OCI-M1 (cell line): ENCODE measurements around the gene C1orf232.

Experiments
- DNase-seq: peaks from one replicate; lab custom pipeline; 2025; lab: John Stamatoyannopoulos, UW

The C1orf232 gene

DNA sequence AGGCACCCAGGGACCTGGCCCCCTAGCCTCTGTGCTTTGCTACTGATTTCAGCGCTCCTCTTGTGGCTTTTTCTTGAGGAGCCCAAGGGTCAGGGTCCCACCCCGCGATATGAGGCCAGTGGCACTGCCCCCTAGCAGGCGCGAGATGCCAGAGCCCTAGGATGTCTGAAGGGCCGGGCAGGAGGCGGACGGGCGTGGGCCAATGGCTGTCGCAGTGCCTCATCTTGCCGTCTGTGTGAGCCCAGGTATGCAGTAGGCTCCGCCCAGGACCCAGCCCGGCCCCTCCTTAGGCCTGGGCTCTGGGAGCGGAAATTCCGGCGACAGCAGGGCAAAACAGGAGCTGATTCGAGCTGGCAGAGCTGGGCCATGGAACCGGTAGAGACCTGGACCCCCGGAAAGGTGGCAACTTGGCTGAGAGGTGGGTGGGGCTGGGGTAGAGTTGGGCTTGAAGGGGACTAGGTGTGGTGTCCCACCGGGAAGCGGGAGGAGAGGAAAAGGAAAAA lies 8.5 kb upstream of the C1orf232 start, which contains the start of gene CNKSR1:
Gene CNKSR1, plus strand, starts transcription at position 310 of the 503 bp plus-strand sequence. Its CDS starts 57 bp downstream, at position 367.
- DNase-seq = no peak

DNA sequence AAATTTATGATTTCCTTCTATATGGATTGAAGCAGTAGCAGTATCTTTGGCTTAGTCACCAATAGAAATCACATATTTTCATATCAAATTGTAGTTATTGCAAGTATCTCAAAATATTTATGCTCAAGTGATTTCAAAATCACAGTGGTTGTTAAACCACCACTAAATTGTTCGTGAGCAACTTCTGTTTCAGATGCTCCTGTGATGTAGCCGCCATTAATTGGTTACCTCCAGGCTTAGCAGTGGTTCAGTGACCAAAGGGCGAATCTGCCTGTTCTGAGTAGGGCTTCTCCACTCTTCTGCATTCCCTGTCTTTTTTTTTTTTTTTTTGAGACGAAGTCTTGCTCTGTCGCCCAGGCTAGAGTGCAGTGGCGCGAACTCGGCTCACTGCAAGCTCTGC lies 6.6 kb upstream of the C1orf232 start:
- DNase-seq = no peak

DNA sequence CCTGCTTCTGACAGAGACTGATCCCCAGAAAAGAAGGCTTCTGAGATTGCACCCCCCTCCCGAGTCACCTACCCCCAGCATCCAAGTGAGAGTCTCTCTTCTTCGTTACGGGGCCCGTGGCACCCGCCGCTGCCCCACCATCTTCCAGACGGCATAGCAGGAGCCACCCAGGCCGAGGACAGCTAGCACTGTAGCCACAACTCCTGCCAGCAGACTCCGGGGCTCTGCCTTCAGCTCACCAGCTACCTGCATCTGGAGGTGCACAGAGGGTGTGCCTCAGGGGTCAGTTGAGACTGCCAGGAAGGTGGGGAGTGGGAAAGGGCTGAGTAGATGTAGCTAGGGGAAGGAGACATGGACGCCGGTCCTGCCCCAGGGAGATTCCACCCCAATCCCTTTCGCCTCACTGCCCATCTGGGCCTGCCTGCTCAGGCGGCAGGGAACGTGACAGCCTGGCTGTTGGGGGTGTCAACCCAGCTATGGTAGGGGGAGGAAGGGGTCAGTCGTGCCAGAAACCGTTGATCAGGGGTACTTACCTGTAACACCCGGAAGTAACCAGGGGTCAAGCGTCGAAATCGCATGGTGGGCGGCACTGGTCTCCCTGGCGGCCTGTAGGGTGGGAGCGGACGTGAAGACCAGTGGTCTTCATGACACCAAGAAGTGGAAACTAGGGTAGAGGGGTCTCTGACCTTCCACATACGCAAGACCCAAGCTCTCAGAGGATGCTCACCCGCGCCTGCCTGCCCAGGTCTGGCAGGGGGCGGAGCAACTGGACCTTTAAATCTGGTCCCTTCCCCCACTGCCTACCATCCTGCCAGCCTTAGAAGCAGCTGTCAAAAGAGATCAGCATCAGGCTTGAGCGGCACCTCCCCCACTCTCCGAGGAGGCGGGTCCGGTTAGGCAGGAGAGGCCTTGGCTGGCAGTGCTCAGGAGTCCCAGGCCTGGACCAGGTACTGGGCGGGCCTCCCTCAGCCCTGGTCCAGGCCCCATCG lies 2.6 kb upstream of the C1orf232 start, which contains the start of gene ZNF593OS:
Gene ZNF593OS, minus strand, starts transcription at position 749 of the 989 bp plus-strand sequence. Its CDS starts 171 bp downstream, at position 578.
- no peak for DNase-seq

DNA sequence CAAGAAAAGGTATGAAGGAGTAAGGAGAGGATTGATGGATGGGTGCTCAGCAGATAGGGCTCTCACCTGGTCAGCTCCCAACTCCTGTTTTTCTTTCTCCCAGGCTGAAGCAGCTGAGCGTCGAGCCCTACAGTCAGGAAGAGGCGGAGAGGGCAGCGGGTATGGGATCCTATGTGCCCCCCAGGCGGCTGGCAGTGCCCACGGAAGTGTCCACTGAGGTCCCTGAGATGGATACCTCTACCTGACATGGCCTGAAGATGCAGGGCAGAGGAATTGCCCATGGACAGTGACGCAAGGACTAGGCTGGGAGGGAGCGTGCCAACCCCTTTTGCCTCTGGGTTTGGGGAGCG lies 1.7 kb upstream of the C1orf232 start:
- DNase-seq = no peak

DNA sequence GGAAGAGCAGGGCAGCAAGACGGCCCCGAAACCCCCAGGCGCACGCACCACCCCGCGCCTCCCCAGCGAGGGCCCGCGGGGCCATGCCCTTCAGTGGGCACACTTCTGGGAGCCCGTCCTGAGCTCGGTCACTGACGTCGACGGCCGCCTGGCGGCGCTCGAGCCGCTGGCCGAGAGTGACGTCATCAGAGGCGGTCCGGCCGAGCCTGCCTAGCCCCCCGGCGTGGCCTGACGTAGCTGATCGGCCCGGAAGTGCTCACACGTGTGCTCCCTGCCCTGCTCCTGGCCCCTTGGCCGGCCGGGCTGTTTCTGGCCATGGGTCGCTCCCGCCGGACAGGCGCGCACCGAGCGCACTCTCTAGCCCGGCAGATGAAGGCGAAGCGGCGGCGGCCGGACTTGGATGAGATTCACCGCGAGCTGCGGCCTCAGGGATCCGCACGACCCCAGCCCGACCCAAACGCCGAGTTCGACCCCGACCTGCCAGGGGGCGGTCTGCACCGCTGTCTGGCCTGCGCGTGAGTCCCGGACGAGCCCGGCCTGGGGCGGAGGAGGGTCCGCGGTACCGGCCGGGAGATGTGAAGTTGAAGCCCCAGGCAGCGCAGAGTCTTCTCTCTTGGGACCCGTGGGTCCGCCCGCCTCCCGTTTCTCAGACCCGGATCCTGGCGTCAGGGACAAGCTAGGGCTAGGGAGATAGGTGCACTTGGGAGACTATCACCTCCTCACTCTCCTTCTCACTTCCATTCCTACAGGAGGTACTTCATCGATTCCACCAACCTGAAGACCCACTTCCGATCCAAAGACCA lies 1.1 kb upstream of the C1orf232 start, which contains the start of gene ZNF593:
Gene ZNF593, plus strand, starts transcription at position 240 of the 803 bp plus-strand sequence. Its CDS starts 76 bp downstream, at position 316.
- peak; percentile 96 for DNase-seq

GRCh38 chr1:26169198-26169554 lies 413 bp upstream of the C1orf232 start:
- no peak for DNase-seq

DNA sequence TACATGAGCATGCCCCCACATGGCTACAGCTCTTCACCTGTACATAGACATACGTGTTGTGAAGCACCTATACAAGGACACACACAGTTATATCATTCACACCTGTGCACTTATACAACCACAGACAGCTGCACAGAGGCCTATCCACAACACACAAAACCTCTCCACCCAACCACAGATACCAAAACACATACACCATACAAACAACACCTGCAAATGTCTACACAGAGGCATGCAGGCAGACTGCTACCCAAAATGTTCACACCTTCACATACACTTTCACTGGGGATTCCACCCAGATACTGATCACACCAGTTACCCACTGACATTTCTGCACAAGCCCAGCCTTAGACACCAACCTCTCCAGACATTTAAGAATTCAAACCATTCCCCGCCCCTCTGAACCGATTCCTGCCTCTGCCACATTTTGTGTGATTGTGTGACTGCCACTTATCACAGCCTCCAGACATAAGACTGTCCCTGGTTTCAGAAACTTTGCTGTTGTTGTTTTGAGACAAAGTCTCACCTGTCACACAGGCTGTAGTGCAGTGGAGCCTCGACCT lies 2.0 kb downstream of the C1orf232 start:
- DNase-seq = no peak

- no peak for DNase-seq
Observed at GRCh38 chr1:26164861-26165842, 3.6 kb downstream of the C1orf232 start.

GRCh38 chr1:26164036-26164860 lies 4.5 kb downstream of the C1orf232 start:
- peak; percentile 51 for DNase-seq

DNA sequence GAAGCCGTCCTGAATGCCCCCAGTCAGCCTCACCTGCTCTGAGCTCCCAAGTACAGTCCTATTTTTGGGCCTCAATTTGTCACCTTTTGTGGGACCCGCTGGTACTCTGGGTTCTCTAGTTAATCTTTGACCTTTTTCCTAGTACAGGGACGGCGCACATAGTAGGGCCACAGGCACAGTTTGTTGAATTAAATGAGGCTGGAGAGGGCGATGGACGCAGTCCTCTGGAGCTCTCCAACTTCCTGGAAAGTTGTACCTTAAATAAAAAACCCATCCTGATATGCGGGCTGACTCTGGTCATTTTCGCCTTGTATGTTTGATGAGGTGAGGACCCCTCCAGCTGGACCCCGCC lies 5.1 kb downstream of the C1orf232 start:
- no peak for DNase-seq

- DNase-seq = no peak
Observed at GRCh38 chr1:26162220-26162709, 6.5 kb downstream of the C1orf232 start.

DNA sequence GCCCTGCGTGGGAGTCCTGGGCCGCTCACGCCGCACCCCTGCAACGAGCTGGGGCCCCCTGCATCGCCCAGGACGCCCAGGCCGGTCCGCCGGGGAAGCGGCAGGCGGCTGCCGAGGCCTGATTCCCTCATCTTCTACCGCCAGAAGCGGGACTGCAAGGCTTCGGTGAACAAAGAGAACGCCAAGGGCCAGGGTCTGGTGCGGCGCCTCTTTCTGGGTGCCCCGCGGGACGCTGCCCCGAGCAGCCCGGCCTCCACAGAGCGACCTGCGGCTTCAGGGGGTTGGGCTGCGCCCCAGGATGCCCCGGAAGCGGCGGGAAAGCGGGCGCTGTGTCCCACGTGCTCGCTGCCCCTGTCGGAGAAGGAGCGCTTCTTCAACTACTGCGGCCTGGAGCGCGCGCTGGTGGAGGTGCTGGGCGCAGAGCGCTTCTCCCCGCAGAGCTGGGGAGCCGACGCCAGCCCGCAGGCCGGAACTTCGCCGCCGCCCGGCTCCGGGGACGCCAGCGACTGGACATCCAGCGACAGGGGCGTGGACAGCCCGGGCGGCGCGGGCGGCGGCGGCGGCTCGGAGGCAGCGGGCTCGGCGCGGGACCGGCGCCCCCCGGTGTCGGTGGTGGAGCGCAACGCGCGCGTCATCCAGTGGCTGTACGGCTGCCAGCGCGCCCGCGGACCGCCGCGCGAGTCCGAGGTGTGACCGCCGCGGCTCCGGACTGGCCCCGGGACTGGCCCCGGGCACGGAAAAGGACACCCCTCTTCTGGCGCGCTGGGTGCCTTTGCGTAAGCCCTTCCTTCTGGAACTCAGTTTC lies 7.1 kb downstream of the C1orf232 start:
- peak; percentile 39 for DNase-seq

GRCh38 chr1:26160527-26161414 lies 8.0 kb downstream of the C1orf232 start:
- no peak for DNase-seq

GRCh38 chr1:26159743-26160039 lies 9.1 kb downstream of the C1orf232 start:
- DNase-seq = no peak

DNA sequence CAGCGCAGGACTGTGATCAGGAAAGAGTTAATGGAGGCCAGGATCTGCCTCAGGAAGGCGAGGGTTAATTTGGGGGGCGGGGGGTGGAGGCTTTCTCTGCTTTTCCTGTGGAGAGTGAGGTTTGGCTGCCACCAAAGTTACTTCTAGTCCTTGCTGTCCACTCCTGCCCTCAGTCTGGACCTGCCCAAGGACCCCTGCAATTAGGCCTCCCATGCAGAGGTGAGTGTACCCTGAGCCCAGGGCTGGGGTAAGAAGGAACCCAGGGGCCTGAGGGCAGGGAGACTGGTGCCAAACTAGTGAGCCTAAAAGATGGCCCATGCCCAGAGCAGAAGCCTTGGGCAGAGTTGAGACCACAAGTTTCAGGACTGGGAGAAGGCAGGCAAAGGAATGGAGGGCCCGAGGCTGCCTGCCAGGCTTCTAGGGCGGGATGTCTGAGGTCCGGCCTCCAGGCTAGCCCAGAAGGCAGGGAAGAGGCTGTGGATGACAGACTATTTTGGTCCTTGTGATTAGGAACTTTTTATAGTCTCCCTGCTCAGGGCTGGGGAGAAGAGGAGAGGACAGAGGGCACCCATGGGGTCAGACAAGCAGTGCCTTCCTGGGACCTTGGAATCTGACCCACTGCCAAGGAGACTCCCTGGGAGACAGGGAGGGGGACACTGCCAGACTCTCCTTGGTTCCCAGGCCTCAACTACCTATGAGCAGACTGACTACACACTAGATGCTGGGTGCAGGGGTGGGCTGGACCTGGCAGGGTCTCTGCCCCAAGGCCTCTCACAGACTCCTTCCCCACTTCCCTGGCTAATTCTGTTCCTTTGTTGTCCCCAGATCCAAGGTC lies 9.6 kb downstream of the C1orf232 start, which contains the start of gene FAM110D:
Gene FAM110D, plus strand, starts transcription at position 172 of the 835 bp plus-strand sequence. CDS start 2,213 bp downstream, outside the sequence.
- no peak for DNase-seq

GRCh38 chr1:26158271-26158907 lies 10.4 kb downstream of the C1orf232 start:
- no peak for DNase-seq
